HG03064 (cell line): ENCODE results near the gene EZH2.

Source experiments
- ATAC-seq: cut with Tn5 transposase; IDR thresholded peaks from one replicate; pipeline ENCODE4 v1.9.1; 2021; ENCODE audit warnings: low read depth; ENCODE audit not compliant: unreplicated experiment

Gene EZH2

DNA sequence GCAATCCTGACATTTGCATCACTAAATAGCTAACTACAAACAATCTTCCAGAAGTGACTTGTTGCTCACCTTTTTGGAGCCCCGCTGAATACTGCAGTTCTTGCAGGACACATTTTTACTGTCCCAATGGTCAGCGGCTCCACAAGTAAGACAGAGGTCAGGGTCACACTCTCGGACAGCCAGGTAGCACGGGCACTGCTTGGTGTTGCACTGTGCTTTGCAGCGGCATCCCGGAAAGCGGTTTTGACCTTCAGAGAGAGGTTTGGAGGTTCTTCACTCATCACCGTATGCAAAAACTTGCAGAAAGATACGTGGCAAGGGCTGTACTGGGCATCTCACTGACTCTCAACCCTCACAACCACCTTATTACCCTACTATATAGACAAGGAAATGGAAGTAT is 70.2 kb downstream of the EZH2 start:
- ATAC-seq, result no peak

DNA sequence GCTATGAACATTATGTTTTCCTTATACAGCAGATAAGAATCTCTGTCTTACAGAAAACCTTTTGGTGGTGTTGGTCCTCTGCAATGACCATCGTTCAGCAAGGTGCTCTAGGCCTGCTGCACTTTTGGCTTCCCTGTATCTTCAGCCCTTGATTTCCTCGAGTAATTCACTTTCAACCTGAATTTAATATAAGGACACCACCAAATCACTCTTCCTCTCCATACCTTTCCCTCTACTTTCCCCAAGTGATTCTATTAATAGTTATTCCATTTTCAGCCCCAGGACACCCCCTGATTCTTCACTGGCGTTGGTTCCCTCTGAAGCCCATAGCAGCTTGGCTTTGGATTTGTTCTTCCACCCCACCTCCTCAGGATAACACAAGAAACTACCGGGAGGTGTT is 72.2 kb downstream of the EZH2 start:
- ATAC-seq, result no peak

DNA sequence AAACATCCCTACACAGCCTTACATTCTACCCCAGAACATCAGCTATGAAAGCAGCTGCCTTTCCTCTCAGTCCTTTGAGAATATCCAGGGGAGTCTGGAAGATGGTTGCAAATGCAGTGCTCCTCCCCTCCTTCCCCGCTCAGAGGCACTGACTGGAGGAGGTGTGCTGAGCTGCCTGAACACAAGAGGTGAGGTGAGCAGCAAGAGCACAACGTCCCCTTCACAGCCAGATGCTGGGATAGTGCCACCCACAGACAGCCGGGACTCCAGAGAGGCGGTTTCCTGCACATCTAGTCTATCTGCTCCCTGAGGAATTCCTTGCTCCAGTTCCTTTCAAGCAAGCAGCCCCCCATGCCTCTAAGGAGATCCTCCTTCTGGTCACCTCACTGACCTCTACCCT is 74.2 kb downstream of the EZH2 start:
- ATAC-seq, result no peak

DNA sequence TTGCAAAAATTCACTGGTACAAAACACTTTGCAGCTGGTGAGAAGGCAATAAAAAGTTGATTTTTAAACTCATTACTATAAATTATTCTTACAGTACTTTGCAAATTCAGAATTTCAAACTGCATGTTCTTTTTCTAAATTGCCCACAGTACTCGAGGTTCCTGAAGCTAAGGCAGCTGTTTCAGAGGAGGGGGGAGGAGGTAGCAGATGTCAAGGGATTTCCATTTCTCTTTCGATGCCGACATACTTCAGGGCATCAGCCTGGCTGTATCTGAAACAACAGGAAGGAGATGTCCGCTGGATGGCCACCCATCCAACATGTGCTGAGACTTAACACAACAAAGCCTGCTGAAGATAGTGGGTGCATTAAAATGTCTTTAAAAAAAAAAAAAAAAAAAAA is 76.7 kb downstream of the EZH2 start:
- no peak for ATAC-seq

DNA sequence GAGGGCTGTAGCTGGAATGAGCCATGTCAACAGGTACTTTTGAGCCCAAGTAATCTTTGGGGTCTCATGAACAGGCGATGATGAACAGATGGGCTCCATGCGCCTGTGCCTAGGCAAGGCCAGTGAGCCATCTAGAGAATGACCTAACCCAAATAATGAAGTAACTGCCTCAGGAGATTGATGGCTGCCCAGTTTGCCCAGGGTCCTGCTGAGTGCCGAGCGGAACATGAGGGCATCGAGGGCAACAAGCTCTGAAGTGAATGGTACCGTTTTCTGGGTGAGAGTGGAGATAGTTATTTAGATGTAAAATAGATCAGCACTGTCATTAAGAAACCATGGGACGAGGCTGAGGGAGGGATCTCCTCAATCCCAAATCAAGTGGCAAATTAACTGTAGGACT is 77.9 kb downstream of the EZH2 start:
- ATAC-seq, result no peak

DNA sequence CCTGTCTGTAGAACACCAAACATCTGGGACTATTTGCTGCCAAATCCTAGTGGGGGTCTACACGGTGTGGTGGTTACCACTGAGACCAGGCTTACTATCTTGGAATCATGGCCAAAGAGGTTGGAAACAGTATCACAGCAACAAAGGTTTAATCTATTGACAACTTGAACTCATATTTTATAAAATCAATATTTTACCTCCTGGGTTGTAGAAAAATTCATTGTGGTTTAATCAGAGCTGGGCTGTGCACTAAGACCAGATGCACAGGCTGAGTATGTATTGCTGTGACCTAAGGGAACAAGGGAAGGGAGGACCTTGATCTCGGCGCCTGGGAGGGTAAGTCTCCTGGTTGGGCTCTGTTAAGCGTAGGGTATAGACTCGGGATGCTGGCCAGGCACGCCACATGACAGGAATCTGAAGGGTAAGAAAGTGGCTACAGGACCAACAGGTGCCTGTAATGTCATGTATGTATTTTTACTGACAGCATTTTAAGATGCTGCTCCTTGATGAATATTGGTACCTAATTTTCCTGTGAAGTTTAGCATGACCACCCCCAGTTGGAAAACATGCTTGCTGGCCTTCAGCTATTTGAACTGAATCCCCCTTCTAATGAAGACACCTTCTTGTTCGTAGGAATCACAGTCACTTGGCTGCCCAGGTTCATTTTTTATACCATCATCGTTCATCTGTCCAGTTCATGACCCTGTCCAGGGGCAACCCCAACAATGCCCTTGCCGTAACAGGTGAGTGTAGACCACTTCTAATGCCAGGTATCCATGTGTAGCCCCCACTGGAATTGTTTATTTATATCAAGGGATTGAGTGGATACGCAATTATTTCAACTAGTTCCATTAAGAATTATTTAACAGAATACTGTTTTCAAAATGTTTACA is 79.5 kb downstream of the EZH2 start:
- no peak for ATAC-seq

DNA sequence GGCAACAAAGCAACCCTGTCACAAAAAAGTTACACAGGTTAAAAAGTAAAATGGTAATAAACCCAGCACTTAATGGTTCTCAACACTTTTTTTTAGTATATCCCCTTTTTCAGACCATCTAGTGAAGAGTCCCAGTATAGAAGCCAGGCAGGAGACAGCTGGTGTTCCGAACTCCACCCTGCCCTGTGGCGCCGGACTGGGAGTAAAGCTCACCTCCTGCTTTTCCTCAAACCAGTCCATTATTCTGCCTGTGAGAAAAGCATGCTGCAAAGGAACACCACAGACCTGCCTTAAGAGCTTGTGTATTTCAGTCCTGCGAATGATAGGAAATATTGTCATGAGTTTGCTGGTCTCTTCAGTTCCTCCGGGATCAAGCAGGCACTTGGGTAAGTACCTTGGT is 81.0 kb downstream of the EZH2 start:
- ATAC-seq, result no peak

DNA sequence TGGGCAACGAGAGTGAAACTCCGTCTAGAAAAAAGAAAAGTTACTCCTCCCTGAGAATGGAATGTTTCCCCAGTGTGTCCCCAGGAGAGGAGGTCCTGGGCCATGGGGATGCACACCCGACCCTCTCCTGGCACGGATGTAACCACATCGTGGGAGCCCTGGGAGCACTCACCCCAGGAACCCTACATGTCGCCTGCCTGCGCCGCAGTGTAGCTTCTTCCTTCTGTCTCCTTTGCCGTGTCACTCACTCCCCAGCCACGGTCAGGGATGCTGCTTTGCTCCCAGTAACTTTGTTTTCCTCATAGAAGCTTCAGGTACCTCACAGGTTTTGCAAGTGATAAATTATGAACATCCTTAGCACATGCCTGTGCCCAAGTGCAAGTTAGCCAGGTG is 82.0 kb downstream of the EZH2 start:
- ATAC-seq, result no peak

DNA sequence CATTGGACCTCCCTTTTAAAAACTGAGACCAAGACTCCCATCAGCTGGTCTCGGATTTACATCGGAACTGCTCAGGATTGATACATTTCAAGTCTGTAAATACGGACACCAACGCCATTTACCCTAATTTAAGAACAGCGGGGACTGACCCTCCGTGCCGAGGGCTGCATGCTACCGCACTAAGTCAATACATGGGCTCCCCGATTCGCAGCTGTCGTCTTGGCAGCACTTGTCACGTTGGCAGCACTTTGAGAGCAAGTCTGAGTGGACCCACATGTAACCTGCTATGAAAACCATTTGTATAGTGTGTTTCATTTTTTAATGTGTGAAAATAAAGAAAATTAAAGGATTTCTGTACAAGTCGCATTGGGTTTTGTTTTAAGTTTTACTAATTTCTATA is 83.4 kb downstream of the EZH2 start:
- no peak for ATAC-seq

DNA sequence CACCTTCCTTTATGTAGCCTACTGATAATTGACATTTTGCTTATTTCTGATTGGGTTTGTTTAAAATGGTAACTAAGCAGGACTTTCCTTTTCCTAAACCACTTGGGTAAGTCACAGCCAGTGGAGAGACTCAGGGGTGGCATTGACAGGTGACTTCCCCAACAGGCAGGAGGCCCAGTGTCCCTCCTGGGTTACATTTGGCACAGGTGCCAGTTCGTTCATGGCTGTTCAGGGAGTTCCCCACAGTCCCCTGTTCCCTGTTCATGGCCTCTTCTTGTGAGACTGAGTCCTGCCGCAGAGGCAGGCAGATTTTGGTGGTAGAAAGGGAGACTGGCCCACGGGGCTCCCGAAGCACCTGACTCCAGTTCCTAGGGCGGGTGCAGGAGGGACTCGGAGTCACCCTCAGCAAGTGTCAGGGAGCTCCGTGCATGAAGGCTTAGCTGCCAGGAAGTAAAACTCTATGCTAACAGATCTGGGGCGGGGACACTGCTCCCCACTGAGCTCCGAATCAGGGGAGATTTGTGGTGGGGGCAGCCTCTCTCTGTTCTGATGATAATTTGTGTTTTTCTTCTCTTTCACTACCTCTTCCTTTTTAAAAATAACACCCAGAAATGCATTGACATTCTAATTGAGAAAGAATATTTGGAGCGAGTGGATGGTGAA is 84.1 kb downstream of the EZH2 start:
- ATAC-seq, result no peak

DNA sequence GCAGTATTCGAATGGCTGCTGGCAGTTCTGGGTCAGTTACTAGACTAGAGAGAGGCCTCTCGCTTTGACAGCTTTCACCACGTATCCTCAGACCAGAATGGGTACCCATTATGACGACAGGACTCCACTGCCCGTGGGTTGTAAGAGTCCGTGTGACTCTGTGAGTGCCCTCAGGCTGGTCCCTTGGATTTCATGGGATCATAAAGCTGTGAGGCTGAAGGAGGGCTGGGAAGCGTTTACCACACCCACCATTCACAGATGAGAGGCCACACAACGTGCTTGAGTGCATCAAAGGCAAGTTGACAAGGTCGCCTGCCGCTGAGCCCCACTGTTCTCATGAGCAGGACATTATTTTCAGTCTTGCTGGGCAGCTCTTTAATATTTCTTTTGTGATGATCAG is 87.2 kb downstream of the EZH2 start:
- ATAC-seq, result no peak

DNA sequence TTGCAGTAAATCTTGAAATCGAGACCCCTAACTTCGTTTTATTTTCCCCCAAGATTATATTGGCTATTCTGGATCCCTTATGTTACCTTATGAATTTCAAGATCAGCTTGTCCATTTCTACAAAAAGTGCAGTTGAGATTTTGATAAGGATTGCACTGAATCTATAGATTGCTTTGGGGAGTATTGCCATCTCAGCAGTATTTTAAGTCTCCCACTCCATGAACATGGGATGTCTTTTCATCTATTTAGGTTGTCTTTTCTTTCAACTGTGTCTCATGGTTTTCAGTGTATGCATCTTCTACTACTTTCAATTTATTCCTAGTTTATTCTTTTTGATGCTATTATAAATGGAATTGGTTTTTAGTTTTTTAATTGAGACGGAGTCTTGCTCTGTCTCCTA is 89.6 kb downstream of the EZH2 start:
- no peak for ATAC-seq

DNA sequence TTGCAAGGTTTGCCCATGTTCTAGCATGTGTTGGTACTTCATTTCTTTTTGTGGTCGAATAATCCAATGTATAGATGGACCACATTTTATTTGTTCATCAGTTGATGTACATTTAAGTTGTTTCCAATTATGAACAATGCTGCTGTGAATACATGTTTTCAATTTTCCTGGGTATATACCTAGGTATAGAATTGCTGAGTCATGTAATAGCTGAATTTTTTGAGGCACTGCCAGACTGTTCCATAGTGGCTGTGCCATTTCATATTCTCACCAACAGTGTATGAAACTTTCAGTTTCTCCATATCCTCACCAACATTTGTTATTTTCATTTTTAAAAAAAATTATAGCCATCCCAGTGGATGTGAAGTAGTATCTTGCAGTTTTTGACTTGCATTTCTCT is 90.5 kb downstream of the EZH2 start:
- ATAC-seq, result no peak

DNA sequence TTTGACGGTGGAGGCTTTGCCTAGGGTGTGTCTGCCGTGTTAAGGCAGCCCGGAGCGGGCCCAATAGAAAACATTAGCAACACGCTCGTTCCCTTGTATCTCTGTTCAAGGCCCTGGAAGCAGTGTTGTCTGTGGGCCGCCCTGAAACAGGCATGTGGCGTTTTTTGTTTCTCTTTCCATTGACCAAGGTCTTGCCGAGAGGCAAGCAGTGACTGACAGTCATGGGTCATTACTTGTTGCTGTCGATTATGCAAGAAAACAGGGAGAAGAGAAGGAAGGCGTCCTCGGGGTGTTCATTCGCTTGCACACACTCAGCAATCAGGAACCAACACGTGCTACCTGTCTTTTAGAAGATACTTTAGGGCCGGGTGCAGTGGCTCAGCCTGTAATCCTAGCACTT is 92.5 kb downstream of the EZH2 start:
- ATAC-seq, result no peak

DNA sequence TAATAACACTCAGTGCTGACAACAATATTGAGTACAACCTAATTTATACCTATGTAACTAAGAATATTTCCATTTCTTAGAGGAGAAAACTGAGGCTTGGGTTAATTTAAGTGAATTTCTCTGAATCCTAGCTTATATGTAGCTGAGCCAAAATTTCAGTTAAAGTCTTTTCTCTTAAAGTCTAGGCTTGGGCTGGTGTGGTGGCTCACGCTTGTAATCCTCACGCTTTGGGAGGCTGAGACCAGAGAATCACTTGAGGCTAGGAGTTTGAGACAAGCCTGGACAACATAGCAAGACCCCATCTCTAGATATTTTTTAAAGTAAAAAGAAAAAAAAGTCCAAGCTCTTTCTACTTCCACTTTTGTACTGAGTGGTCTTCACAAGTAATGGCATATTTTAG is 93.2 kb downstream of the EZH2 start:
- no peak for ATAC-seq

DNA sequence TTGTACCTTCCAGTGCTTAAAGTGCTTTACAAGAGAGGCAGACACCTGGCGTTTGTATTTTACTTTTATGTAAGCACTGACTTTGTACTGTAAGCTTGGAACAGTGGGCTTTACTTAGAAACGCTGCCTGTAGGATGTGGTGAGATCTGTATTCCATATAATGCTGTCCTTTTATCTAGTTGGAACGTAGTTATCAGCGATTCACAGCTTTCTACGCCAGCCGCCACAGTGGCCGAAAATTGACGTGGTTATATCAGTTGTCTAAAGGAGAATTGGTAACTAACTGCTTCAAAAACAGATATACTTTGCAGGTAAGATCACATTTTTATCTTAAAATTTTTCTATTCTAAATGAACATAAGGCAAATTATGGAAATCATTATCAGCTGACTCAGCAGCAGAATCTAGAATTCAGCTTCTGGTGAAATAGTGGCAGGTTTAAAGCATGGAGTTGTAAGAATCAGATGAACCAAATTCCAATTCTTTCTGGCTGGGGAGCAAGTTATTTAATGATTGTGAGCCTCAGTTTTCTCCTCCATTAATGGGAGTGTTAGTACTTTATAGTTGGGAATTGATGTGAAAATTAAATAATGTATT is 93.9 kb downstream of the EZH2 start:
- no peak for ATAC-seq

DNA sequence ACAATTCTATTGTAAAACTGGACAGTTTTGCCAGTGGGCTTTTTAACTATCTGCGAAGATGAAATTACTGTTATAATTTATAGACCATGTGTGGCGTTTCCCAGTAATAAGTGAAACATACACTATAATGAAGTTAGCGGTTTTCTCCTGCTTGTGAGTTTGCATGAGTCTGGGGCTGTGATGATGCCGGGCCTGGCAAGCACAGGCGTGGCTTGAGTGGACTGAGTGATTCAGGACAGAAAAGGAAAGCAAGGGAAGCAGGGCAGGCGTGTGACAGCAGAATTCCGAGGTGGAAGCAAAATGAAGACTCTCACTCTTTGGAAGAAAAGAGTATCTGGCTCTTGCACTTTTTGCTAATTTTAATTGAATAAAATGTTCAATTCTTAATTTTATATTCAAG is 94.9 kb downstream of the EZH2 start:
- no peak for ATAC-seq

DNA sequence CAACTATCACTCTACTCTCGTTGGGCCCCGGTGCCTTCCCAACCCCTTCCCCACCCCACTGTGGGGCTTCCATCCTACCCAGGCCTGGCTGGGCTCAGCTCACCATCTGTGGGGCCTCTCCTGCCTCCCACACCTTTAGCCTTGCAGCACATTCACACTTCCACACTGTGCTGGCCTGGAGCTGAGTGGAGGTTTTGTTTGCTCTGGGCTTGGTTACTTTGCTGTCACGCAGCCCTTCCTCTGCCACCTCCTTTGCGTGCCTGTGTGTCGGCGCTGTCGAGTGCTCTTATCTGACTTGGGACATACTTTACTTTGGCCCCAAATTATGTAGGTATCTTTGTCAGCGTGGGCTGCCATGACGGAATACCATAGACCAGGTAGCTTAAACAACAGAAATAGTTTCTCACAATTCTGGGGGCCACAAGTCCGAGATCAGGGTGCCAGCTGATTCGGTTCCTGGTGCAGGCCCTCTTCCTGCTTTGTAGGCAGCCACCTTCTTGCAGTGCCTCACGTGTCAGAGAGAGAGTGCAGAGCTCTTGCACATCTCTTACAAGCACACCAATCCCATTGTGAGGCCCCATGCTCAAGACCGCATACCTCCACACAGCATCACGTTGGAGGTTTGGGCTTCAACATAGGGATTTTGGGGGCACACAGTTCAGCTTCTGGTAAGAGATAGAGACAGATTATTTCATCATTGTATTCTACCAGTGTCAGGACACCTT is 96.4 kb downstream of the EZH2 start:
- no peak for ATAC-seq

DNA sequence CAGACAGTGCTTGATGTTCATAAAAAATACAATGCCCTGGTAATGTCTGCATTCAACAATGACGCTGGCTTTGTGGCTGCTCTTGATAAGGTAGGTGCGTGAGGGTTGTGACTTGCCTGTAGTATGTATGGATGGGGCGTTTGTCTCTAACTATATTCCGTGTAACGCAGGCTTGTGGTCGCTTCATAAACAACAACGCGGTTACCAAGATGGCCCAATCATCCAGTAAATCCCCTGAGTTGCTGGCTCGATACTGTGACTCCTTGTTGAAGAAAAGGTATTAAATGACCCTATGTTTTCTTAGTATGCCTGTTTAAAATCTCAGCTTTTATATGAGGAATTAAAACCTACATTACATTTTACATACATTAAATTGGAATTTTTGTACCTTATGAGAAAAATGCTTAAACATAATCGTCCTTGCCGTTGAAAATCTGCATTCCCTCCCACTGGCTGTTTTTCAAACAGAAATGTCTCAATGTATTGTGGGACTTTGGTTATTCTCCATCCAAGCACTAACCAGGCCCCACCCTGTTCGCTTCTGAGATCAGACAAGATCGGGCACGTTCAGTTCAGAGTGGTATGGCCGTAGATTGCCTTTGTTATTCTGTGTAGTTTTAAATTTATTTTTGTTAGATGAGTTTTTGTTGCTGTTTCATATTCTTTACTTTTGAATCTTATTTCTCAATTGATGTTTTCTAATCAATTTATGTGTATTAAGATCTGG is 100.1 kb downstream of the EZH2 start:
- ATAC-seq, result no peak

DNA sequence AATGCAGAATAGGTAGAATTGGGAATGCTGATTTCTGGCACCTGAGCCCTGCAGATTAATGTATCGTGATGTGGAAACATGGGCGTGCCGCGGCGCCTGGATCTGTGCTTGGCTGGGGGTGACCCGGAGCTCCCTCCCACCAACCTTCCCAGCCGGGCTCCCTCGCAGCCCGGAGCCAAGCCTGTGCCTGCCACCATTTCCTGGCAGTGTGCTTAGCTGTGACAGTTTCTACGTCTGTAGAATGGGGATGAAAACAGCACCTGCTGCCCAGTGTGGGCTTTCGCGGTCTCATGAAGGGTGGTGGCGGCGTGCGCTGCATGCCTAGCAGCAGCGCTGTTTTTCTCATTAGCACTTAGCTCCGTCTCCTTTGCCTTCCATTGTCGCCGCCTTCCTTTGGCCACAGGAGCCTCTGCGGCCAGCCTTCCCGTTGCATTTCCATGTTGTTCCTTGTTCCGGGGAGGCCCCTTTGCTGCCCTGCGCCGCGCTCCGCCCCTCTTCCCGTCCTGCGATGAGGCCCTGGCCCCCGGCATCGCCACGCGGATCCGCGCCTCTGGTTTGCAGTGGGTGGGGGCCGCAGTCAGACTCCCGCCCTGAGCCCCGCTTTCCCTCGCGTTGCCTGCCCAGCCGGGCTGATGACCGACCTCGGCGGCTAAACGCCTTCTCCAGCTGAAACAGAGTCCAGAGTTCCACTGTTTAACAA is 101.2 kb downstream of the EZH2 start:
- ATAC-seq, result no peak
